Renal pelvis (tissue), 4 donors: ENCODE measurements around the gene NOP16. TPM values are rescaled to one million over a fixed set of nuclear protein-coding genes. Genes with fewer than 3 reads are reported as not detected.

Source experiments
- DNase-seq: peaks from one replicate; pipeline ENCODE4 v3.0.0-alpha.2; 2013
- polyA plus RNA-seq, 3 donors: library from polyadenylated mRNA; unstranded; fragments of 120-200 nt; gene quantifications; one replicate each; pipeline ENCODE4 v1.2.1, GENCODE V29; 2013; ENCODE audit not compliant: insufficient read length in 3 of 3

The NOP16 gene
- polyA plus RNA-seq, 3 donors: 31.5 to 37.4 (median 35.8) TPM

DNA sequence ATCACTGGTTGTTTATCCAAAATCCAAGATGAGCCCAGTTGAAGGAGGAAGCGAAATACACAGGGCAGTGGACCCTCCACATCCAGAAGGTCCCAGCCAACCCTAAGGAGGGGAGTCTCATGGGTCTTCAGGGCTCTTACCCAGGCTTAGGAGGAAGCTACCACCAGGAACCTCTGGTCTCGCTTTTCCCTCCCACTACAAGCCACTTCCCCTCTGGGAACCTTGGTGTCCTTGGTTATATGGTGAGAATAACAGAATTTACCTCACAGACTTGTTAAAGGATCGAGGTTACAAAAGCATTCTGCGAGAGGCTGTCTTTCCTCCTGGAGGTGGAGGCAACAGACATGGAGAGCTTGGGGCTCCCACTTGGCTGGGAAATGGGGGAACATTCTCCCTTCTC, 3.6 kb upstream of the NOP16 start:
- DNase-seq: no peak

DNA sequence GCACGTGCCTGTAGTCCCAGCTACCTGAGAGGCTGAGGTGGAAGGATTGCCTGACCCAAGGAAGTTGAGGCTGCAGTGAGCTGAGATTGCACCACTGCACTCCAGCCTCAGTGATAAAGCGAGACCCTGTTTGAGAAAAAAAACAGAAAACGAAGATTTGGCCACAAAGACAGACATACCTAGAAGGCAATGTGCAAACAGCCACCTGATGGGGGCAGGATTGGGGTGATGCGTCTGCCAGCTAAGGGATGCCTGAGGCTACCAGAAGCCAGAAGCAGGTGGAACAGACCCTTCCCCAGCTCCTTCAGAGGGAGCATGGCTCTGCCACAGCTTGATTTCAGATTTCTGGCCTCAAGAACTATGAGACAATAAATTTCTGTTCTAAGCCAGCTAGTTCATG, 3.1 kb upstream of the NOP16 start:
- no peak for DNase-seq

DNA sequence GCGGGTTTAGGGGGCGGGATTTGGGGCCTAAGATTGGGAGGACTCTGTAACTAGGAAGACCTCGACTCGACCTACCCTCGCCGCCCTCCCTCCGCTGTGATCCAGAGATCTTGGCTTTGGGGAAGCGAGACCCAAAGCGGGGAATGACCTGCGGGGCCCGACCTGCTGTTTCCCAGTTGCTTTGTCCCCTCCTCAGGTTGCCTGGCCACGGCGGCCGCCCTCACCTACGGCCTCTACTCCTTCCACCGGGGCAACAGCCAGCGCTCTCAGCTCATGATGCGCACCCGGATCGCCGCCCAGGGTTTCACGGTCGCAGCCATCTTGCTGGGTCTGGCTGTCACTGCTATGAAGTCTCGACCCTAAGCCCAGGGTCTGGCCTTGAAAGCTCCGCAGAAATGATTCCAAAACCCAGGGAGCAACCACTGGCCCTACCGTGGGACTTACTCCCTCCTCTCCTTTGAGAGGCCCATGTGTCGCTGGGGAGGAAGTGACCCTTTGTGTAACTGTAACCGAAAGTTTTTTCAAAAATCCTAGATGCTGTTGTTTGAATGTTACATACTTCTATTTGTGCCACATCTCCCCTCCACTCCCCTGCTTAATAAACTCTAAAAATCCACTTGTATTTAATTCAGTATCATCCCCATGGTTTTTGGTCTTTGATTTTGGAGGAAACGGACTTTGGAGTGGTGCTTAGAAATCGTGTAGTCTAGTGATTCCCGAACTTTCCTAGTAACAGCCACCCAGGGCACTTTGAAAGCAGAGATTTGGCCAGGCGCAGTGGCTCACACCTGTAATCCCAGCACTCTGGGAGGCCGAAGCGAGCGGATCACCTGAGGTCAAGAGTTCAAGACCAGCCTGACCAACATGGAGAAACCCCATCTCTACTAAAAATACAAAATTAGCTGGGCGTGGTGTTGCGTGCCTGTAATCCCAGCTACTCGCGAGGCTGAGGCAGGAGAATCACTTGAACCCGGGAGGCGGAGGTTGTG, 1.0 kb upstream of the NOP16 start:
- DNase-seq: no peak

DNA sequence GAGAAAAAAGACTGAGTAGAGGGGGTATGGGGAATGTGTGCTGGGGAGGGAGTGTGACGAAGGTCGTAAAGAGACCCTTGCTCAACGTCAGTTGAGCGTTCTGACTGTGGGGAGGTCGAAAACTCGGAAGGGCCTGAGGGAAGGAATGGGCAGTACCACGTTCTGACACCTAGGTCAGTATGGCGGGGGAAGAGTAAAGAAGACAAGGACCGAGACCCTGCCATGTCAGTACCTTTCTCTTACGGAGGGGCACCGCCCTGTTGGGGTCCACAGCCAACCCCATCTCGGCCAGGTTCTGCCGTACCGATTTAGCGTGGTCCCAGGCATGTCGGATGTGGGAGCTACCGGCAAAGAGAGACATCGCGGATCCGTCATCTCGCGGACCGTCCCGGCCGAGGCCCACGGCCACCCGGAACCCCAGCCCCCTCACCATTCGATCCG, 375 bp downstream of the NOP16 start:
- peak; percentile 16 for DNase-seq

DNA sequence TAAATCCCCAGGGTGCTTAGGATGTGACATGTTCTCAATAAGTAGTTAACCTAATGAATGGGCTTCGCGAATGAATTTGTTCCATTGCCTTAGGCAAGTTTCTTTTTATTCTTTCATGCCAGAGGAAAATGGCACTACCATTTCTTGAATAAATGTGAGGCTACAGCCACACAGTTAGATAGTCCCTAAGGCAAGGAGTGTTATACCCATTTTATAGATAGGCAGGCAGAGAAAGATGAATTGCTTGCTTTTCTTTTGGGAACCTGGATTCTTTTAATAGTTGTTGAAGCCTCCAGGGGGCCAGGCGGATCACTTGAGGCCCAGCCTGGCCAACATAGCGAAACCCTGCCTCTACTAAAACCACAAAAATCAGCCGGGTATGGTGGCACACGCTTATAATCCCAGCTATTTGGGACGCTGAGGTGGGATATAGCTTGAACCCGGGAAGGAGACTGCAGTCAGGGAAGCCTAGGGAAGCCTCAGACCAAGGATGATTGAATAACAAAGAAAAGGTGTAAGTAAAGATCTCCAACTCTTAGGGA, 943 bp downstream of the NOP16 start:
- no peak for DNase-seq

DNA sequence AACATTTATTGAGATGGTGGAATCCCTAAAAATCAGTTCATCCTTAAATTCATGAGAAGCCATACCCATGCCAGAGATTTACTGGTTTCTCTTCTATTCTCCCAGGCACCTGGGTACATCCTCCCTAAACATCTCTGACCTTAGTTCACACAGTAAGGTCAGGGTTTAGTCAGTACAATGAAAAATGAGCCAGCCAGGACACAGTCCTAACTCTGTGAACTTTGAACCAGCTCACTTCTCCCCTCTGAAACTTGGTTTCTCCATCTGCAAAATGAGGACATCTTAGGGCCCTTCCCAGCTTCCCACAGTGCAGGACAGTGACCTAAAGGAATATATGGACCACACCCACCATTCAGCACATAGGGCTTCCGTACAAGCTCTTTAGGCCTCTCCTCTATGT, 1.9 kb downstream of the NOP16 start:
- DNase-seq: no peak

DNA sequence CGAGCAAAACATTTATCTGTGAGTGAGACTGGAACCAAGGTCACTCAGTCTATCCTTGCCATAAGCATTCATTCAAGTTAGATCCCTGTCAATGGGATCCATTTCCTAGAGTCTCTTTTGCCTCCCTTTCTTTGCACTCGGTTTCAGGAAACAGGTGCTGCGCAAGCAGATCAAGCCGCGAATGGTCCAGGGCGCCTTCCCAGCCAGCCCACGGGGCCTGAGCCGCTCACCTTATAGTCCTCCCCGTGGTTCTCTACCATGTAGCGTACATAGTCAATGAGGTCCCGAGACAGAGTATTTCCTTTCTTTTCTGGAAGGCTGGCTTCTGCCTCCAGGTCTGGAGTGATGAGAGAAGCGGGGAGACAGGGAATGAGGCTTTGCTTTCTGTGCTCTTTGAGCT, 3.4 kb downstream of the NOP16 start:
- DNase-seq: no peak

DNA sequence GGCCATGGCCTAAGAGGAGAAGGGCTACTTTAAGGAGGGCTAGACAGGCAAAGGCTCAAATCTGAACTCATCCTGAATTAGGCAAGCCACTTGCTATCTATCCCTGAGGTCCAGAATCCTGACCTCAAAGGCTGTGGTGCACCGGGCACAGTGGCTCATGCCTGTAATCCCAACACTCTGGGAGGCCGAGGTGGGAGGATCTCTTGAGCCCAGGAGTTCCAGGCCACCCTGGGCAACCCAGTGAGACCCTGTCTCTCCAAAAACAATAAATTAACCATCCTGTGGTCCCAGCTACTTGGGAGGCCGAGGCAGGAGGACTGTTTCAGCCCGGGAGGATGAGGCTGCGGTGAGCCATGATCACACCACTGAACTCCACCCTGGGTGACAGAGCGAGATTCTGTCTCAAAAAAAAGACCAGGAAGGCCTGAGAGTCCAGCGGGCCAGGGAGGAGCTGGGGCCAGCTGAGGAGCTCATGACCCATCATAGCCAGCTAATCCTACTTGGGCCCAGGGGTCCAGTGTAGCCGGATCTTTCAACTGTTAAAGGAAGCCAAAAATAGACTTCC, 4.0 kb downstream of the NOP16 start:
- no peak for DNase-seq

DNA sequence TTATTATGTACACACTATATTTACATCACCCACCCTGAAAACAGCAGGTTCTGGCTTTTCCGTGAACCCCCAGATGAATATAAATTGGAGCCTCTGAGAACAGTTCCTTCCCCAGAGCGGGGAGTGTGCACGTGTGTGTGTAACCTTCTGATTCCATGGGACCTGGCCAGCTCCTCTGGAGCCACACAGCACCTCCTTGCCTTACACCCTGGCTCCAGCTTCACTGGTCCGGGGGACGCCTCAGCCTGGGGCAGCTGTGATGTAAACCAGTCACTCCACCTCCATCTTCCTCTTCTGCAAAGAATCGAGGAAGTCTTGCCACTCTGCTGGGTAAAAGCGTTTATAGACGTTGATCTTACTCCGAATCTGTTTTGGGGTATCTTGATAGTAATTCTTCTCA, 4.4 kb downstream of the NOP16 start:
- no peak for DNase-seq

DNA sequence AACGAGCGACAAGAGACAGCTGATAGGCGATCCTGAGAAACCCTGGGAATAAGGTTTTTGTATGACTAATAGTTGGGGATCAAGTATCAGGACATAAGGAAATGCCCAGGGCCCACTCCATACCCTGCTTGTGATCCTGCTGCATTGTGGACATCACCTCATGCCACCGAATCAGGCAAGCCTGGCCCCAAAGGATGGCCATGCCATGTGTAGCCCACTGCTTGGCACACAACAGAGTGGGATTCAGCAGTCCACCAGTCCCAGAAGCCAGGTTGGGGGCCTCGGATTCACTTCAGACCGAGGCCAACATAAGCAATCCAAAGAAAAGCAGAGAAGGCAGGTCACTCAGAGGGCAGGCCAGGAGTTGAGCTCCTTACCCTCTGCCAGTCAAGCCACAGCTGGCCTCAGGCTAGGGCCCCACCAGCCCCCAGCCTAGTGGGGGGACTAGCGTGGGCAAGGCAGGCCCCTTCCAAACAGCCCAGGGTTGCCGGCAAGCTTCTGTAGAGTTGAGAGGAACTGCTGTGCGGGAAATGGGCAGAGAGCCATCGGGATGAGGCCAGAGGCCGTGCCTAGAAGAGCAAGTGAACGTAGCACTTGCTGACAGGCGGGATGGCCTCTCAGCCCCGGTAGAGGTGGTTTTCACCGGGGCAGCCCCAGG, 5.0 kb downstream of the NOP16 start:
- DNase-seq: no peak

DNA sequence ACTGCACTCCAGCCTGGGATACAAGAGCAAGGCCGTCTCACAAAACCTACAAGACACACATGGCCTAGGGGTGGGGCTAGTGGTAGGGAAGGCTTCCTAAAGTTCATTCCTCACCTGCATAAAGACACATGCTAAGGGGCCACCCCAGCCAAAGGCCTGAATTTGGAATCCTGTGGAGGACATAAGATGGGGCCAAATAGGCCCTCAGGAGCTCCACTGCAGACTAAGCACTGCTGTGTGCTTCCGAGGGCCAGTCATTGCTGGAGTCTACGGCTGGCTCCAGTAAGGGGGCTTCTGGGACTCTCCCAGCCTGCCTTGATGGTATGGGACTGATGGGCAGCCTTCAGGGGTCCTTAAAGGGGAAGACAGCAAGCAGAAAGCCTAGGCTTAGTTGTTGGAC, 5.7 kb downstream of the NOP16 start:
- DNase-seq: no peak

DNA sequence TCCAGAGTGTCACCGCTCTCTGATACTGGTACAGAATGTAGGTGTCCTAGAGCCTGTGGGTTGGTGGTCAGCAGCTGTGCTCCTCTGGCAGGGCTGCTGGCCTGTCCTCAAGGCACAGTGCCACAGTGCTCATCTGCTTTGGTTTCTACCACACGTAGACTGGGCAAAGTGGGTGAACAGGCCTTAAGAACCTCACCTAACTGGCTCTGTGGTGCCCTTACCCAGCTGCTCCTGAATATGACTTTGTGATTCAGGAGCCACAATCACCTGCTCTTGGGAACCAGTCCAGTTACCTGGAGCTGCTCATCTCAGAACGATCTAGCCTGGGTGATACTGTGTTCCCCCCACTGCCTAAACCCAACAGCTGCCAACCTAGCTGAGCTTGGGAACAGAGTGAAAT, 6.4 kb downstream of the NOP16 start:
- DNase-seq: no peak

DNA sequence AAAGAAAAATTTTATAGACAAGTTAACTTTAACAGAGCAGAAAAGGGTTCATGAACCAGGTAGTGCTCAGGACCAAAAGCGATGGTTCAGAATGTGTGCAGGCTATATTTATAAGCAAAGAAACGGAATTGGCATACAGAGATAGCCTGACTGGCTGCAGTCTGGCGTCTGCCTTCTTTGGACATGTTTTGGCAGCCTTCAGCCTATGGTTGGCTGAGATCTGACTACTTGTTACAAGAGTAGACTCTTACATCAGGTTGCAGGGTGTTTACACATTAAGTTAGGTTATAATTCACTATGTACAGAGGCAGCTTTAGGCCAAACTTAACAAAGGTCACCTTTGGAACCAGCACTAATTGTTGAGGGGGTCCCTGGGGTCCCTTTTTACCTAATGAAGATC, 7.0 kb downstream of the NOP16 start:
- no peak for DNase-seq

DNA sequence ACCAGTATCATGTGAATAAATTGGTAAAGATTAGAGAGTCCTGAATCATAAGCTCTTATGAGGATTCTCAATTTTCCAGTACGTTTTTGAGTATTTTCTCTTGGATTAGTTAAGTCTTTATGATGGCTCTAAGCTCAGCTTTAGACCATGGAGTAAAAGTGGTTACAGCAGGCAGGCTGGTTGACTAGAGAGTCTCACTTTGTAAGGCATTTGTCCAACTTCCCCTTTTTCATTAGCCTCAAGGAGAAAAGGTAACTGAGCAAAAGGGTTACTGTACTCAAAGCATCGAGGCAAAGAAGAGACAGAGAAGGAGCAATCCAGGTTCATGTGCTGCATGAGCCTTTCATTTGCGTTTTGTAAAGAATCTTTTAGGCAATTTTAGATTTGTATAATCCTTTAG, 8.5 kb downstream of the NOP16 start:
- DNase-seq: no peak

DNA sequence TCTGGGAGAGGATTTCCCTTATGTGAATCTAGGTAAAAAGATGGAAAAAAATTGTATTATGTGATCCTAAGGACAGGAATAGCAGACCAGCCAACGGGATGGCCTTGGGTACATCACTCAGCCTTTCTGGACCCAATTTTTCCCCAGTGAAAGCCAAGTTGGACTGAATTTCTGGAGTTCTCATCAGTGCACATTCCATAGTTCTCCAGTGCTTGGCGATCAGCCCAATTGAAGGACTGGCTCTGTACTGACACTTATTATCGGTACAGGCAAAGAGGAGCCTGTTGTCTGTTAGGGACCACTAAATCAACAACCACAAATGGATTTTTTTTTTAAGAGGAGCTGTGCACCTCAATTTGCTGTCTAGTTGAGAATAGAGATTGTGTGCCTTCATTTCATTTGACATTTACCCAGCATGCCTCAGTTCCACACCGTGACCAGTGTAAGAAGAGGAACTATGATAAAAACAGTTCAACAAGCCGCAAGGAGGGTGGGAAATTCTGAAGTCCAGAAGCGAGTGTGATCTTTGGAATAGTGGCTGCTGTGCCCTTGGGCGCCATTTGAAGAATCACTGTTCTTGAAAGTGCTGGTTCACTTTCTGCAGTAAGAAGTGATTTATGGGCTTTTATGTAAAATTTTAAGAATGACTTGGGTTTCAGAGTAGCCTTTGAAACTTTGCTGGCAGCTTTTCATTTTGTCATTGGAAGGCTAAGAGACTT, 15.1 kb downstream of the NOP16 start:
- no peak for DNase-seq

DNA sequence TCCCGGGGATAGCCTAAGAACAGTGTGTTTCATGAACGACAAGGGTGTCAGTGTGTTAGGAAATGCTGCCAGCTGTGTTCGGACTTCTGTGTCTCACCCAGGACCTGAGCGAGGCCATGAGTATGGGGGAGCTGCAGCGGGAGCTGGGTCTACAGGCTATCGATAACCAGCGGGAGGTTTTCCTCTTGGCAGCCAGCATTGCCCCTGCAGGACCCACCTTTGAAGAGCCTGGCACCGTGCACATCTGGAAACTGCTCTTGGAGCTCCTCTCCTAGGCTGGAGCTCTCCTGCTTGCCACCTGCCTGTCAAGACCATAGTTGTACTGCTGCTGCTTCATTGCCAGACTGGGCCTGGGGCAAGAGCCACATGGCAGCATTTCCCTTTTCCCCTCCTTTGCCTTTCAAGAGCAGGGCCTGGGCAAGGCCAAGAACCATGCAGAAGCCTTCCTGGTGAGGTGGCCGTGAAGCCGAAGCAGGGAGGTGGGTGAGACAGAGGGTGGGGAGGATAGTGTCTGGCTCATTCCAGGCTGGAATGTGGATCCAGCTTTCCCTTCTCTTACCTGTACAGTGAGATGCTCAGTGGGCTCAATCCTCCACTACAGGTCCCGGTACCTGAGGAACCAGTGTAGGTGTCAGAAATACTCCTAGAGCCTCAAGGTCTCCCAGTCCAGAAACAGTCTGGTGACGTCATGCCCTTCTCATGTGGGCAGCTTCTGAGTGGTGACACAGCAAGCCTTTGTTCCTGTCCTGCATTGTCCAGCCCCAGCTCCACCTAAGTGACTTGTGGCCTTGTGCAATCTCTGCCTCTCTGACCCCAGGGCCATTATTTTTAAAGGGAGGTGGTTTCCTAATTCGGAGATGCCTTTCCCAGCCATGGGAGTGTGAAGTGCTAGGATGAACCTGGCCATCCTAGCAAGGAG, 16.5 kb downstream of the NOP16 start:
- no peak for DNase-seq

DNA sequence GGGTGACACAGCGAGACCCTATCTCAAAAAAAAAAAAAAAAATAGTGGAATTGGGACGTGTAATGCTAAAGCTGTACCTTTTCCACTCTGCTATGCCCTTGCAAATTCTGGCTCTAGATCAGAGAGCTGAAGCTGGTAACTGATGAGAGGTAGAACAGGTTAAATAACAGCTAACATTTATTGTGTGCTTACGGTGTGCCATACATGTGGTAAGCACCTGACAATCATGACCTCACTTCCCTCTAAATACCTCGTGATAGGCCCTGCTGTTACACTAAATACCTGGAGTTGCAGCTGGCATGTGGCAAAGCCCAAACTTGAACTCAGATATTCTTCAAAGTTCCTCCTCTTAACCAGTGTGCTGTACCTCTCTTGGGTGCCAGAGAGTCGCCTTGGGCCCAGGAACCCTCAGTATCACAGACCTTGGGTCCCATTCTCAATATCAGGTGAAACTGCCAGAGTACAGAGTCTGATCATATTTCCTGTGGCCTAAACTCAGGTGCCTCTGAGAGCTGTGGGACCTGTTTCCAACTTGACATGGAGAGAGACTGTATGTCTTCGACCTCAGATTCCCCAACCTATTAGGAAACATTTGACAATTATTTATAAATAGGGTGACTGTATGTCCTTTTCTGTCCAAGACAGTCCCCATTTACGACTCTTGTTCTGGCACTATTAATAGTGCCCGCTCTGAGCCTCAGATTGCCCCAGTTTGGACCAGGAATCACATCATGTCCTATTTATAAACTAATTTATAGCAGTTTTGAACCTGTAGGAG, 18.3 kb downstream of the NOP16 start:
- DNase-seq: no peak

DNA sequence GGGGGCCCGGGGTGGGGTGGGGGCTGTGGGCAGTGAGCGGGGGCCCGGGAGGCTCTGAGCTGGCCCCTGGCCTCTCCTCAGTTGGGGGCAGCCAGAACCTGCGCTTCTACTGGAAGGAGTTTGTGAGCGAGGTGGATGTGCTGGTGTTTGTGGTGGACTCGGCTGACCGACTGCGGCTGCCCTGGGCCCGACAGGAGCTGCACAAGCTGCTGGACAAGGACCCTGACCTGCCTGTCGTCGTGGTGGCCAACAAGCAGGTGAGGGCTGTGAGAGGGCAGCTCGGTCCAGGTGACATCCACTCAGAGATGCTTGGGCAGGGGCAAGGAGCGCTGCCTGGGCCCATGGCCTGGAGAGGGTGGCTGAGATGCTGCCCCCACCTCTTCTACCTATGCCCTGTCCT, 19.7 kb downstream of the NOP16 start:
- DNase-seq: no peak

DNA sequence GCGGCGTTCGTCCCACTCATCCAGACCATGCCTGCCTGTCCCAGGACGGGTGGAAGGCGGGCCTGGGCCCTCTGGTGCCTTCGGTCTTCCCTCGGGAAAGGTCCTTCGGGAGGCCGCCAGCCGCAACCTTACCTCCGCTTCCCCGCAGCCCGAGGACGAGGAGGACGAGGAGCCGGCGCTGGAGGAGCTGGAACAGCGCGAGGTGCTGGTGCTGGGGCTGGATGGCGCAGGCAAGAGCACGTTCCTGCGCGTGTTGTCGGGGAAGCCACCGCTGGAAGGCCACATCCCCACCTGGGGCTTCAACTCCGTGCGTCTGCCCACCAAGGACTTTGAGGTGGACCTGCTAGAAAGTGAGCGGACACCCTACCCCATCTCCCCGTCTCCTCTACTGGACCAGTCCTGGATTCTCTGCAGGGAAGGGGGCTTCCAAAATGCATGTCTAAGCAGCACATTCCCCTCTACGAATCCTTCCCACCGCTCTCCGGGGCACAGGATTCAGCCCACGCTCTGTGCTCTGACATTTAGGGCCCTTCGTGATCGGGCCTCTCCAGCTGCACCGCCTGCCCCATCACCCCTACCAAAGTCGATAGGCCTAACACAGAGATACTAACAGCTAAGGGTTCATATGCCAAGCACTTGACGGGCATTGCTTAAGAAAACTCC, 22.0 kb downstream of the NOP16 start:
- peak; percentile 8 for DNase-seq
